Gastroesophageal sphincter (tissue), 4 donors: ENCODE results near the gene MTA1. TPM values are rescaled to one million over a fixed set of nuclear protein-coding genes. Genes with fewer than 3 reads are reported as not detected.

Experiments
- ATAC-seq: fragments of 150-250 bp; one replicate; pipeline ENCODE4 v1.9.1; 2016; ENCODE audit warnings: mild to moderate bottlenecking, moderate library complexity
- H3K27ac ChIP-seq, 4 donors: fragments of 200-600 bp; sonication (generic) in 3 of 4; 1 replicate in 3 of 4; 2 replicates in 1 of 4; pipeline ENCODE4 v1.5.1; 2016 to 2019
- H3K27me3 ChIP-seq: fragments of 200-600 bp; sonication (generic); one replicate; pipeline ENCODE4 v1.5.1; 2019
- H3K36me3 ChIP-seq, 2 donors: fragments of 200-600 bp; sonication (generic); one replicate each; pipeline ENCODE4 v1.5.1; 2019; ENCODE audit warnings: control low read depth in 1 of 2
- H3K4me1 ChIP-seq, 3 donors: fragments of 200-600 bp; sonication (generic); 1 replicate in 2 of 3; 2 replicates in 1 of 3; pipeline ENCODE4 v1.5.1; 2016 to 2019; ENCODE audit warnings: control low read depth in 2 of 3
- H3K4me3 ChIP-seq, 2 donors: fragments of 200-600 bp; sonication (generic); one replicate each; pipeline ENCODE4 v1.5.1; 2019; ENCODE audit warnings: mild to moderate bottlenecking in 1 of 2, moderate library complexity in 1 of 2
- H3K9me3 ChIP-seq, 3 donors: fragments of 200-600 bp; sonication (generic); one replicate each; pipeline ENCODE4 v1.5.1; 2017 to 2019; ENCODE audit warnings: control low read depth in 2 of 3
- EP300 ChIP-seq: sonication (generic); formaldehyde crosslinking; IDR thresholded peaks from one replicate; pipeline ENCODE4 v1.6.1; 2017; ENCODE audit warnings: antibody characterized with exemption, mild to moderate bottlenecking
- POLR2A ChIP-seq, 2 donors: fragments of 450-650 bp; IDR thresholded peaks; one replicate each; pipeline ENCODE4 v1.6.1; 2017; ENCODE audit warnings: antibody characterized with exemption in 2 of 2, mild to moderate bottlenecking in 2 of 2, moderate library complexity in 1 of 2
- POLR2AphosphoS5 ChIP-seq: sonication (generic); formaldehyde crosslinking; IDR thresholded peaks from one replicate; pipeline ENCODE4 v1.6.1; 2017; ENCODE audit warnings: antibody characterized with exemption
- WGBS, 2 donors: methylation state at CpG; one replicate each; pipeline ENCODE4 v1.1.5; 2018; ENCODE audit warnings: low coverage in 1 of 2; 5-methylcytosine and 5-hydroxymethylcytosine counted together
- total RNA-seq, 4 donors: library from RNA; depleted of rRNA; stranded (reverse); fragments of >200 nt; gene quantifications; one replicate each; pipeline ENCODE4 v1.1.0, GENCODE V29; 2016
- TF ChIP-seq, protein P1 (sequence below), 4 experiments: fragments of 200-600 bp in 2 of 4; fragments of 450-650 bp in 2 of 4; sonication (generic) in 1 of 4; IDR thresholded peaks; one replicate each; pipeline ENCODE4 v1.5.1; 2017 to 2019; ENCODE audit warnings: antibody characterized with exemption in 4 of 4, mild to moderate bottlenecking in 2 of 4, moderate library complexity in 2 of 4

Gene MTA1
- total RNA-seq, 4 donors from 2014 or later = 48.0 to 83.5 (median 58.7) TPM

DNA sequence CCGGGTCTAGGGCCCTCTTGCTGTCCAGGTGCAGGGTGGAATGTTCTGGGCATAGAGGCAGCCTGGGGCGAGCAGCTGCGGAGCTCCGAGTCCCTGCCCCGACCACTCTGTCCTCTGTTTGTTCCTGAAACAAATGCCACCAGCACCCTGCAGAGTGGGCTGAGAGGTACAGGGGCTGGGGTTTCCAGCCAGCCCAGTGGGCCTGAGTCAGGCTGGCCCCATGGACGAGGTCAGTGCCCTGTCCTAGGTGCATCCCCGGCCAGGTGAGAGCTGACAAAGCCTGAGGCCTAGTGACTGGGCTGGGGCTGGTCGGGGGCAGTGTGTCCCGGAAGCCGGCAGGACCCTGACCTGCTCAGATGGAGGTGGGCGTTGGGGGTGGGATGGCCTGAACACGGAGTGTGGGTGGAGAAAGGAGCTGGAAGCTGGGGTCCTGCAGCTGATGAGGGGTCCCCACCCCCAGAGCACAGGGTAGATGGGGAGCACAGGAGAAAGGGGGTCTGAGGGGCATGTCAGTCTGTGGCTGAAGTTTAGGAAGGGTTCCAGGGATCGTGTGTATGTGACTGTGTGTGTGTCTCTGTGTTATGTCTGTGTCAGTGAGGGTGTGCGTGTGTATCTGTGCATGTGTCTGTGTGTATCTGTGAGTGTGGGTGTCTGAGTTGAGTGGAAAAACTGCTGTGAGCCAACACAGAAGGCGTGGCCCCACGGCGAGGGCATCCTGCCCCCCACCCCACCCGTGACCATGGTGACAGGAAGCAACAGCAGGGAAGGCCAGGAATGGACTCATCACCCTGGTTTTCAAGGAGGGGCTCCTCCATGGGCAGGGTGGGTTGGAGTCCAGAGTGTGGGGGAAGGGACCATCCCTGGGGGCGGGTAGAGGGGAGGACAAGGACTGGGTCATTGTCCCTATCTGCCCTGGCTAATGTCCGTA lies 64.7 kb downstream of the MTA1 start:
- Histone ChIP-seq H3K9me3 (no peaks in the 10 kb centered on the region), H3K4me1 (peaks cover 4 to 100% (median 89%) of the 10 kb centered on the region in 3 donors), H3K27ac (peak overlapping the region in 3 of 4 donors; percentile 92 to 97 (median 96)), H3K36me3 (peaks cover 0 to 9% of the 10 kb centered on the region in 2 donors), H3K4me3 (no peak overlapping the region), H3K27me3 (no peaks in the 10 kb centered on the region)
- TF ChIP-seq EP300 = no peak
- TF ChIP-seq POLR2AphosphoS5 = peak; percentile 24
- TF ChIP-seq, protein P1, sequence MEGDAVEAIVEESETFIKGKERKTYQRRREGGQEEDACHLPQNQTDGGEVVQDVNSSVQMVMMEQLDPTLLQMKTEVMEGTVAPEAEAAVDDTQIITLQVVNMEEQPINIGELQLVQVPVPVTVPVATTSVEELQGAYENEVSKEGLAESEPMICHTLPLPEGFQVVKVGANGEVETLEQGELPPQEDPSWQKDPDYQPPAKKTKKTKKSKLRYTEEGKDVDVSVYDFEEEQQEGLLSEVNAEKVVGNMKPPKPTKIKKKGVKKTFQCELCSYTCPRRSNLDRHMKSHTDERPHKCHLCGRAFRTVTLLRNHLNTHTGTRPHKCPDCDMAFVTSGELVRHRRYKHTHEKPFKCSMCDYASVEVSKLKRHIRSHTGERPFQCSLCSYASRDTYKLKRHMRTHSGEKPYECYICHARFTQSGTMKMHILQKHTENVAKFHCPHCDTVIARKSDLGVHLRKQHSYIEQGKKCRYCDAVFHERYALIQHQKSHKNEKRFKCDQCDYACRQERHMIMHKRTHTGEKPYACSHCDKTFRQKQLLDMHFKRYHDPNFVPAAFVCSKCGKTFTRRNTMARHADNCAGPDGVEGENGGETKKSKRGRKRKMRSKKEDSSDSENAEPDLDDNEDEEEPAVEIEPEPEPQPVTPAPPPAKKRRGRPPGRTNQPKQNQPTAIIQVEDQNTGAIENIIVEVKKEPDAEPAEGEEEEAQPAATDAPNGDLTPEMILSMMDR (IDR thresholded peaks at IDR 0.05) = no peak
- no peak for TF ChIP-seq POLR2A (IDR thresholded peaks at IDR 0.05)
- no peak for ATAC-seq
- WGBS, 2 donors = 0 to 33% methylated on average over 2 to 3 of the region's 20 CpGs

DNA sequence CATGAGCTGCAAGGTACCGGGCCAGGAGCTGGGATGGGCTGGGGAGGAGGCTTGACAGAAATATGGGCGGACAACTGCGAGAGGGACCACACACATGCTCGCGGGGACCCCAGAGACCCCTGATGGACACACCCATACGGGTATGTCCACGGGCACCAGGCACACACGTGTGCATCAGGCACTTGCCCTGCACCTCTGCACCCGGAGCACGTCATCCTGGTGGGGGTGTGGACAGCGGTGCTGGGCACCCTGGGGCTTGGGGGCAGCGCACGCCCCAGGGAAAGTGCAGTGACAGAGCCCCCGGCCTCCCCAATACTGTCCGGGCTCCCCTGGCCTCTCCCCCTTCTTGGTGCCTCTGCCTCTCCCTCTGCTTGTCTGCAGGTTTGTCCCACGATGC lies 65.4 kb downstream of the MTA1 start:
- Histone ChIP-seq H3K4me1 (peaks cover 4 to 100% (median 90%) of the 10 kb centered on the region in 3 donors), H3K27ac (peak overlapping the region in 3 of 4 donors; percentile 92 to 97 (median 96)), H3K36me3 (peaks cover 0 to 2% of the 10 kb centered on the region in 2 donors), H3K4me3 (no peak overlapping the region), H3K27me3 (no peaks in the 10 kb centered on the region), H3K9me3 (no peaks in the 10 kb centered on the region)
- TF ChIP-seq POLR2AphosphoS5 = no peak
- TF ChIP-seq, protein P1 (IDR thresholded peaks at IDR 0.05) = no peak
- 0% methylated on average over 1 of the region's 16 CpGs; no CpG with 5 or more reads in 1 of the 2 donors for WGBS, 2 donors
- ATAC-seq = no peak

DNA sequence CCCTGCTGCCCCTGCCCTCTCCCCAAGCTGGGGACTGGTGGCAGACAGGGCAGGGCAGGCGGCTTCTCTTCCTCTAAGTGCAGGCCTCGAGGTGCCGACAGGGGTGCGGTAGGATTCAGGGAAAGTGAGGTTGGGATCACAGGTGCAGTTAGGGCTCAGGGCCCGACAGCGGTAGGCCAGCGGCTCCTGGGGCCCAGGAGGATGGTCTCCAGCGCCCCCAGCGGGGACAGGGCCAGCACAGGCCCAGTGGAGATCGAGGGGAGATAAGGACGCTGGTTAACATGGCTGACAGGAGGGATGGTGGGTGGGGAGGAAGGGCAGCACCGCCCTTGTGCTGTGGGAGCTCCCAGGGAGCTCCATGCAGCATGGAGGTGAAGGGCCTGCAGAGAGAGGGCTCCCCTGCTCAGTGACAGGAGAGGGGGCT lies 66.1 kb downstream of the MTA1 start:
- Histone ChIP-seq H3K9me3 (no peaks in the 10 kb centered on the region), H3K27me3 (no peaks in the 10 kb centered on the region), H3K4me1 (peaks cover 4 to 95% (median 82%) of the 10 kb centered on the region in 3 donors), H3K36me3 (no peaks in the 10 kb centered on the region), H3K4me3 (peak overlapping the region in 1 of 2 donors; percentile 61), H3K27ac (peak overlapping the region in 3 of 4 donors; percentile 92 to 97 (median 96))
- ATAC-seq = no peak
- TF ChIP-seq, protein P1 (IDR thresholded peaks at IDR 0.05) = peak in 1 of 4 experiments; percentile 5
- no peak for TF ChIP-seq POLR2AphosphoS5
- 34% methylated on average over 8 of the region's 12 CpGs; no CpG with 5 or more reads in 1 of the 2 donors for WGBS, 2 donors

DNA sequence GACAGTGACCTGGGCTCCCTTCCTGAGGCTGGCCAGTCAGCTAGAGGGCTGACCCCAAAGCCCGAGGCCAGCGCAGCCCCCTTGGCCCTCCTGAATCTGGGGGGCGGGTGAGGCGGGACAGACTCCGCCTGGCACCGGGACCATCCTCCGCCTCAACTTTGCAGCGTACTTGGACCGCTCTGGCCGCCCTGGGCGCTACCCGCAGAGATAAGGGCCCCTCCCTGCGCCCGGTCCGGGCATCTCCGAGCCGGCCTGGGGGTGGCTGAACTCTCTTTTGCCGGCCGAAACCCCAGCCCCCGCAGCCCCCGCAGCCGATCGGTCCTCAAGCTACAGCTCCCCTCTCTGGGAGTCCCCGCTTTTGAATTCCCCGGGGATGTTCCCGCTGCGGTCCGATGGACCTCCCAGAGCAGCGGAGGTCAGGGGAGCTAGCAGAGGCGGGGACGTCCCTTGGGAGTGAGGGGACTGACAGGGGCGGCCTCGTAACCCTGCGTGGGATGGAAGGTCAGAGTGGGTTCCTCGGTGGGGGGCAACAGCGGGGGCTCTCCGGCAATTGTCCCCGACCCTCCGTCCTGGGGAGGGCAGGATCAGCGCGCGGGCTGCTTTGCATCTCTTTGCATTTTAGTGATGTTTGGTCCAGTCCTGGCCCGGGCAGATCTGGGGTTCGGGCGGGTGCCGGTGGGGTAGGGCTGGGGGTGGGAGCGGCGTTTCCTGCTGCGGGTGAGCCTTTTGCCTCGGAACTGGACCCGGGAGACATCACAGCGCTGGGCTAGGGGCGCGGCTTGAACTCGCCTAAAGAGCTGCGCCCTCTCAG lies 66.7 kb downstream of the MTA1 start, which contains the start of gene CRIP1:
Gene CRIP1 (plus strand): TSS at position 724 of the 811 bp plus-strand sequence. CDS start 374 bp downstream, outside the sequence.
- Histone ChIP-seq H3K4me1 (peaks cover 4 to 91% (median 78%) of the 10 kb centered on the region in 3 donors), H3K27me3 (no peaks in the 10 kb centered on the region), H3K36me3 (no peaks in the 10 kb centered on the region), H3K27ac (peak within 1 kb of the TSS; percentile 70 to 97 (median 94)), H3K4me3 (peak within 1 kb of the TSS; percentile 28 to 61), H3K9me3 (no peaks in the 10 kb centered on the region)
- no peak for ATAC-seq
- TF ChIP-seq, protein P1 (IDR thresholded peaks at IDR 0.05) = no peak
- no peak for TF ChIP-seq EP300
- WGBS, 2 donors = 41% methylated on average over 3 of the region's 56 CpGs; no CpG with 5 or more reads in 1 of the 2 donors
